MCF 10A (cell line): ENCODE results near the gene ZNF107. TPM values are rescaled to one million over a fixed set of nuclear protein-coding genes. Genes with fewer than 3 reads are reported as not detected.

Source experiments
- BruUV-seq: library from RNA; stranded (reverse); fragments of 400-500 nt; replicated peaks from 2 replicates; lab custom pipeline; 2021; lab: Mats Ljungman, UMichigan
- CTCF ChIA-PET: fragments of 300-600 bp; sonication (Branson Sonifier 250); formaldehyde crosslinking; extraction: SDS; loops from one replicate; lab custom pipeline; 2021; ENCODE audit warnings: antibody characterized with exemption, inconsistent platforms; lab: Yijun Ruan, JAX
- POLR2A ChIA-PET: fragments of 300-600, 350-650 bp; sonication (Branson Sonifier 250); formaldehyde crosslinking; extraction: SDS; loops from one replicate; lab custom pipeline; 2020; ENCODE audit warnings: antibody characterized with exemption, inconsistent platforms; lab: Yijun Ruan, JAX
- DNase-seq: peaks from one replicate; pipeline ENCODE4 v3.0.0-alpha.2; 2018; ENCODE audit not compliant: unreplicated experiment
- H3K27ac Mint-ChIP-seq: one replicate; pipeline ENCODE4 v1.8.0; 2022; ENCODE audit warnings: mild to moderate bottlenecking, low read depth, mixed read lengths; ENCODE audit not compliant: unreplicated experiment
- H3K27me3 Mint-ChIP-seq: one replicate; pipeline ENCODE4 v1.8.0; 2022; ENCODE audit warnings: mixed read lengths; ENCODE audit not compliant: insufficient read depth, unreplicated experiment
- H3K36me3 Mint-ChIP-seq: one replicate; pipeline ENCODE4 v1.8.0; 2022; ENCODE audit warnings: mild to moderate bottlenecking, moderate library complexity, mixed read lengths; ENCODE audit not compliant: insufficient read depth, unreplicated experiment
- H3K4me1 Mint-ChIP-seq: one replicate; pipeline ENCODE4 v1.8.0; 2022; ENCODE audit warnings: mixed read lengths; ENCODE audit not compliant: insufficient read depth, unreplicated experiment
- H3K4me3 Mint-ChIP-seq: one replicate; pipeline ENCODE4 v1.8.0; 2022; ENCODE audit warnings: mild to moderate bottlenecking, moderate library complexity, mixed read lengths; ENCODE audit not compliant: unreplicated experiment
- H3K9me3 Mint-ChIP-seq: one replicate; pipeline ENCODE4 v1.8.0; 2022; ENCODE audit warnings: mixed read lengths; ENCODE audit not compliant: unreplicated experiment
- CTCF ChIP-seq: fragments of 200-600 bp; IDR thresholded peaks from one replicate; pipeline ENCODE4 v1.8.0; 2022; ENCODE audit warnings: antibody characterized with exemption, mild to moderate bottlenecking; ENCODE audit not compliant: unreplicated experiment
- intact Hi-C: fragments of 100-400 bp; cut with micrococcal nuclease; formaldehyde crosslinking; loops from 2 replicates; pipeline ENCODE4 v1.14.1; 2022
- total RNA-seq: library from RNA; stranded (reverse); gene quantifications from 2 replicates; pipeline ENCODE4 v1.2.3, GENCODE V29; 2022

ZNF107 gene
- total RNA-seq, 1 experiment from 2014 or later: 4.6 TPM

- Mint-ChIP-seq H3K27ac (no peak overlapping the region), H3K36me3 (no peaks in the 10 kb centered on the region), H3K9me3 (peaks cover 34% of the 10 kb centered on the region), H3K27me3 (no peaks in the 10 kb centered on the region), H3K4me3 (no peak overlapping the region), H3K4me1 (no peaks in the 10 kb centered on the region)
- intact Hi-C loops: no loop called here
- CTCF ChIA-PET: interaction anchor here (0.8 kb wide), 1 partner anchor 23 kb away, joined by 3 read pairs; no protein-coding TSS in a partner anchor
- no peak for TF ChIP-seq CTCF
- no TSS peak for BruUV-seq
- POLR2A ChIA-PET: no interaction called here
- no peak for DNase-seq
Observed at GRCh38 chr7:64642875-64643274, 23.1 kb upstream of the ZNF107 start.

- BruUV-seq: no TSS peak
- DNase-seq: no peak
Observed at GRCh38 chr7:64643566-64643965, 22.4 kb upstream of the ZNF107 start.

GRCh38 chr7:64651203-64651602, 14.7 kb upstream of the ZNF107 start:
- H3K9me3 Mint-ChIP-seq: peaks cover 11% of the 10 kb centered on the region
- ChIA-PET CTCF (no interaction called here), POLR2A (no interaction called here)
- no peak for TF ChIP-seq CTCF
- DNase-seq: no peak
- H3K4me3 Mint-ChIP-seq: no peak overlapping the region
- H3K36me3 Mint-ChIP-seq: no peaks in the 10 kb centered on the region
- no peaks in the 10 kb centered on the region for H3K4me1 Mint-ChIP-seq
- BruUV-seq: no TSS peak
- H3K27me3 Mint-ChIP-seq: no peaks in the 10 kb centered on the region
- intact Hi-C loops: no loop called here
- H3K27ac Mint-ChIP-seq: no peak overlapping the region

More at GRCh38 chr7:64643566-64643965, 22.4 kb upstream of the ZNF107 start:
- H3K4me1 Mint-ChIP-seq: no peaks in the 10 kb centered on the region
- H3K27me3 Mint-ChIP-seq: no peaks in the 10 kb centered on the region
- H3K4me3 Mint-ChIP-seq: no peak overlapping the region
- TF ChIP-seq CTCF: no peak
- POLR2A ChIA-PET: interaction anchor here (0.6 kb wide), 1 partner anchor 81 kb away, joined by 3 read pairs; the partner anchor contains the start of gene ZNF680
- CTCF ChIA-PET: interaction anchor here (0.8 kb wide), 1 partner anchor 23 kb away, joined by 3 read pairs; no protein-coding TSS in a partner anchor
- intact Hi-C loops: no loop called here
- H3K9me3 Mint-ChIP-seq: peaks cover 30% of the 10 kb centered on the region
- no peaks in the 10 kb centered on the region for H3K36me3 Mint-ChIP-seq
- no peak overlapping the region for H3K27ac Mint-ChIP-seq

GRCh38 chr7:64651632-64652165, 14.2 kb upstream of the ZNF107 start:
- H3K27me3 Mint-ChIP-seq: no peaks in the 10 kb centered on the region
- BruUV-seq: no TSS peak
- intact Hi-C loops: no loop called here
- no peak for TF ChIP-seq CTCF
- DNase-seq: no peak
- H3K4me1 Mint-ChIP-seq: no peaks in the 10 kb centered on the region
- no peaks in the 10 kb centered on the region for H3K36me3 Mint-ChIP-seq
- H3K4me3 Mint-ChIP-seq: no peak overlapping the region
- no peak overlapping the region for H3K27ac Mint-ChIP-seq
- ChIA-PET CTCF (no interaction called here), POLR2A (no interaction called here)
- peaks cover 15% of the 10 kb centered on the region for H3K9me3 Mint-ChIP-seq
